ENCODE data around the gene TSSK1B. TPM values are rescaled to one million over a fixed set of nuclear protein-coding genes. Genes with fewer than 3 reads are reported as not detected.
"Not testable (repeated sequence)": the region's sequence is repeated elsewhere in the genome, so short reads cannot be mapped to it uniquely, and the experiment has no call there.

The TSSK1B gene
- total RNA-seq, 1 donor: 1.4 TPM

DNA sequence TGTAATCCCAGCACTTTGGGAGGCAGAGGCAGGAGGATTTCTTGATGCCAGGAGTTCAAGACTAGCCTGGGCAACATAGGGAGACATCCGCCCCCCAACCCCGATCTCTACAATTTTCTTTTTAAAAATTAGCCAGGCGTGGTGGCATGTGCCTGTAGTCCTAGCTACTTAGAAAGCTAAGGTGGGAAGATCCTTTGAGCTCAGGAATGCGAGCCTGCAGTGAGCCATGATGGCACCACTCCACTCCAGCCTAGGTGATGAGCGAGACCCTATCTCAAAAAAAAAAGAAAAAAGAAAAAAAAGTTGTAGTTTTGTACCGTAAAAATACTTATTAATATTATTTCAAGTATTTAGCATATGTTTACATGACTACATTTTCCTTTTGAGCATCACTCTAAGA, 29.3 kb downstream of the TSSK1B start:
- H3K4me3 ChIP-seq (ENCODE audit: low read depth, low read length): no peak overlapping the region
- TF ChIP-seq, protein P1, sequence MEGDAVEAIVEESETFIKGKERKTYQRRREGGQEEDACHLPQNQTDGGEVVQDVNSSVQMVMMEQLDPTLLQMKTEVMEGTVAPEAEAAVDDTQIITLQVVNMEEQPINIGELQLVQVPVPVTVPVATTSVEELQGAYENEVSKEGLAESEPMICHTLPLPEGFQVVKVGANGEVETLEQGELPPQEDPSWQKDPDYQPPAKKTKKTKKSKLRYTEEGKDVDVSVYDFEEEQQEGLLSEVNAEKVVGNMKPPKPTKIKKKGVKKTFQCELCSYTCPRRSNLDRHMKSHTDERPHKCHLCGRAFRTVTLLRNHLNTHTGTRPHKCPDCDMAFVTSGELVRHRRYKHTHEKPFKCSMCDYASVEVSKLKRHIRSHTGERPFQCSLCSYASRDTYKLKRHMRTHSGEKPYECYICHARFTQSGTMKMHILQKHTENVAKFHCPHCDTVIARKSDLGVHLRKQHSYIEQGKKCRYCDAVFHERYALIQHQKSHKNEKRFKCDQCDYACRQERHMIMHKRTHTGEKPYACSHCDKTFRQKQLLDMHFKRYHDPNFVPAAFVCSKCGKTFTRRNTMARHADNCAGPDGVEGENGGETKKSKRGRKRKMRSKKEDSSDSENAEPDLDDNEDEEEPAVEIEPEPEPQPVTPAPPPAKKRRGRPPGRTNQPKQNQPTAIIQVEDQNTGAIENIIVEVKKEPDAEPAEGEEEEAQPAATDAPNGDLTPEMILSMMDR (IDR thresholded peaks at IDR 0.05; ENCODE audit: insufficient read depth, low read length): no peak
- DNase-seq (ENCODE audit: low read depth): no peak

DNA sequence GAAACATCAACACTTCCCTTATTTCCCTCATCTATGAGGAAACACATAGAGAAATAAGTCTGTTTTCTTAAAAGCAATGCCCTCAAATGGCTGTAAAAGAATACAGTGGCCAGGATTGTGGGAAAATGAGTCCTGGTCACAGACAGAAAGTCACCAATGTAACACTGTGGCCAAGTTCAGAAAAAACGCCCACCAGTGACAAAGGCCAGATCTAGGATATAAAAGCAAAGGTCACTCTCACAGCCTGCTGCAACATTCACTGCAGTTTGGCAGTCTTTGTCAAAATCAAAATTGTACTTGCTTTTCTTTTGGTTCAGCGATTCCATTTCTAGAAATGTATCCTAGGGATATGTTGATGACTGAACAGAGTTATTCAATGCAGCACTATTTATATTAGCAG, 30.5 kb downstream of the TSSK1B start:
- no peak for DNase-seq (ENCODE audit: low read depth)
- no peak overlapping the region for H3K4me3 ChIP-seq (ENCODE audit: low read depth, low read length)
- TF ChIP-seq, protein P1 (IDR thresholded peaks at IDR 0.05; ENCODE audit: insufficient read depth, low read length): no peak

DNA sequence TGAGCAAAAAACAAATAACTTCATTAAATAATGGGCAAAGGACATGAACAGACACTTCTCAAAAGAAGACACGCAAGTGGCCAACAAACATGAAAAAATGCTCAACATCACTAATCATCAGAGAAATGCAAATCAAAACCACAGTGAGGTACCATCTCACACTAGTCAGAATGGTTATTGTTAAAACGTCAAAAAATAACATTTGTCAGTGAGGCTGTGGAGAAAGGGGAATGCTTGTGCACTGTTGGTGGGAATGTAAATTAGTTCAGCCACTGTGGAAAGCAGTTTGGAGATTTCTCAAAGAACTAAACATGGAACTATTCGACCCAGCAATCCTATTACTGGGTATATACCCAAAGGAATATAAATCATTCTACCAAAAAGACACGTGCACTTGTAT, 36.8 kb downstream of the TSSK1B start:
- not testable (repeated sequence) for DNase-seq (ENCODE audit: low read depth)

DNA sequence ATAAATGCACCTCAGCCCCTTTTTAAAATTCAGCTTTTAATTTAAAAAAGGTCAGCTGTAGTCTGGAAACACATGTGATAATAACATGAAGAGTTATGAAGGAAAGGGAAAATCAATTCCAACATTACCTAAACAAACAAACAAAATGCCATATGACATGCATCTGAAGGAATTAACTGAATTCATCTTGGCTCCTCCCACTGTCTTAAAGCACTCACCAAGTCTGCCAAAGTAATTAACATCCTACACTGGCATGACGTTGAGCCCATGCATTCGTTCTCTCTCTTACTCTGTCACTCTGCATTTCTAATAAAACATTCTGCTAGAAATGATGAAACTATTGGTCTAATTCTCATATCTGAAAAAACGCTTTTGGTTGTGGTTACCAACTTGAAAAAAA, 37.7 kb downstream of the TSSK1B start:
- no peak overlapping the region for H3K4me3 ChIP-seq (ENCODE audit: low read depth, low read length)
- TF ChIP-seq, protein P1 (IDR thresholded peaks at IDR 0.05; ENCODE audit: insufficient read depth, low read length): no peak
- DNase-seq (ENCODE audit: low read depth): no peak

More for the DNA sequence above, 36.8 kb downstream of the TSSK1B start:
- H3K4me3 ChIP-seq (ENCODE audit: low read depth, low read length): not testable (repeated sequence)

DNA sequence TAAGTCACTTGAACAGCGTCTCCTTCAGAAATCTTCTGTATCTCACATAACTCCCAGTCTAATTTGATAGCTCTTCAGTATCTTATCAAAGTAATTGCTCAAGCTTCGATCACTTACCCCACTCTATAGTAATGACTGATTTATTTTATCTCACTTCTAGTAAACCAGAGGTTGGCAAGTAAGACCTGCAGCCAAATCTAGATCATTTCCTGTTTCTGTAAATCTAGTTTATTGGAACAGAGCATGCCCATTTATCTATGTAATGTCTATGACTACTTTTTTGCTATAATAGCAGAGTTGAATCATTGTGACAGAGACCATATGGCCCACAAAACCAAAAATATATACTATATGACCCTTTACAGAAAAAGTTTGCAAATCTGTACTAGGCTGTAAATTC, 40.1 kb downstream of the TSSK1B start:
- TF ChIP-seq, protein P1 (IDR thresholded peaks at IDR 0.05; ENCODE audit: insufficient read depth, low read length): no peak
- no peak for DNase-seq (ENCODE audit: low read depth)
- H3K4me3 ChIP-seq (ENCODE audit: low read depth, low read length): no peak overlapping the region

DNA sequence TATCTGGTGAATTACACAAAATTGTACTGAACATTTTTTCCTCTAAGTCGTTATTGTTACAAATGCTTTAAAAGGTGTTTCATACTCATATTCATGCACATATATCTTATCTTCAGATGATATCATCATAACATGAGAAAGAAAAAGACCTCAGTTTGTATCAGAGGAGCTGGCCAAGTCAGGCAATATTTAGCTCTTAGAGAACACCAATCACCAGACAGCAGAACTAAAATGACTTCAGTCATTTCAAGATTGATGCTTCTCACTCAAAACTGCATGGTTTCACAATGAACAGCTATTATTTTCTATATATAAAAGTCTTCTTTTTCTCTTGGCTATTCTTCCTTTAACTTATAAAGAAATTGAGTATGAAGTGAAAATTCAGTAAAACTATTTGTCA, 44.6 kb downstream of the TSSK1B start:
- no peak overlapping the region for H3K4me3 ChIP-seq (ENCODE audit: low read depth, low read length)
- DNase-seq (ENCODE audit: low read depth): no peak
- TF ChIP-seq, protein P1 (IDR thresholded peaks at IDR 0.05; ENCODE audit: insufficient read depth, low read length): no peak

DNA sequence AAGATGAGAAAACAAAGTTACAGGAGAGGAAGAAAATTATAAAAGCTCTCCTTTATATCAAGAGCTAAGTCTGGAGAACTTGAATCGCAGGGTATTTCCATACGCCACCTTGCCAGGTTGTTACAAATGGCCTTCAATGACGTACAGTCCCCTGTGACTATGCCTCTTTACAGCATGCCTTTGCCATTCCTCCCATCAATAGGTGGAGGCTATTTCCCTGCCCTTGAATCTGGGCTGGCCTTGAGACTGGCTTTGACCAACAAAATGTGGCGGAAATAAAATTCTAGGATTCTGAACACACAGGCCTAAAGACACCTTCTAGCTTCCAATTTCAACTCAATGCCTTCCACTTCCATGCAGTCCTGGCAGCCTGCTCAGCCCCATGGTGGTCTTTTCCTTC, 45.7 kb downstream of the TSSK1B start:
- DNase-seq (ENCODE audit: low read depth): no peak
- TF ChIP-seq, protein P1 (IDR thresholded peaks at IDR 0.05; ENCODE audit: insufficient read depth, low read length): no peak
- H3K4me3 ChIP-seq (ENCODE audit: low read depth, low read length): no peak overlapping the region
